Measurements from ENCODE around the gene ITGAE.
"Not testable (repeated sequence)": the region's sequence is repeated elsewhere in the genome, so short reads cannot be mapped to it uniquely, and the experiment has no call there.

ITGAE gene

GRCh38 chr17:3800362-3801271 lies at the start of gene ITGAE:
TSS of gene ITGAE (minus strand) at chr17:3801188. CDS start at chr17:3801144, 44 bp downstream.
- DNase-seq (ENCODE audit: low spot score), result no peak

GRCh38 chr17:3848229-3848835 lies 47.3 kb upstream of the ITGAE start:
- DNase-seq (ENCODE audit: low spot score), result no peak

- no peak for DNase-seq (ENCODE audit: low spot score)
Measured at GRCh38 chr17:3847165-3847670, 46.2 kb upstream of the ITGAE start.

GRCh38 chr17:3846437-3847164 lies 45.6 kb upstream of the ITGAE start:
- no peak for DNase-seq (ENCODE audit: low spot score)

- peak; percentile 94 for DNase-seq (ENCODE audit: low spot score)
Measured at GRCh38 chr17:3845621-3846436, 44.8 kb upstream of the ITGAE start, which contains the start of gene NCBP3. TSS of gene NCBP3 (minus strand) at chr17:3846246. CDS start at chr17:3846223, 23 bp downstream.

- no peak for DNase-seq (ENCODE audit: low spot score)
Measured at GRCh38 chr17:3845291-3845620, 44.3 kb upstream of the ITGAE start.

- not testable (repeated sequence) for DNase-seq (ENCODE audit: low spot score)
Measured at GRCh38 chr17:3844556-3844955, 43.6 kb upstream of the ITGAE start.

- peak; percentile 51 for DNase-seq (ENCODE audit: low spot score)
Measured at GRCh38 chr17:3843935-3844516, 43.0 kb upstream of the ITGAE start.

GRCh38 chr17:3838206-3838605 lies 37.2 kb upstream of the ITGAE start:
- DNase-seq (ENCODE audit: low spot score), result no peak

GRCh38 chr17:3836551-3836950 lies 35.6 kb upstream of the ITGAE start:
- DNase-seq (ENCODE audit: low spot score), result no peak

- no peak for DNase-seq (ENCODE audit: low spot score)
Measured at GRCh38 chr17:3835410-3836229, 34.6 kb upstream of the ITGAE start.

- DNase-seq (ENCODE audit: low spot score), result no peak
Measured at GRCh38 chr17:3834811-3835210, 33.8 kb upstream of the ITGAE start.

GRCh38 chr17:3828852-3829232 lies 27.9 kb upstream of the ITGAE start:
- DNase-seq (ENCODE audit: low spot score), result no peak

- DNase-seq (ENCODE audit: low spot score), result no peak
Measured at GRCh38 chr17:3828151-3828851, 27.3 kb upstream of the ITGAE start.

- peak; percentile 53 for DNase-seq (ENCODE audit: low spot score)
Measured at GRCh38 chr17:3827124-3827773, 26.3 kb upstream of the ITGAE start.

- DNase-seq (ENCODE audit: low spot score), result no peak
Measured at GRCh38 chr17:3826191-3826590, 25.2 kb upstream of the ITGAE start.

GRCh38 chr17:3821101-3821500 lies 20.1 kb upstream of the ITGAE start:
- no peak for DNase-seq (ENCODE audit: low spot score)

GRCh38 chr17:3818786-3819185 lies 17.8 kb upstream of the ITGAE start:
- no peak for DNase-seq (ENCODE audit: low spot score)

Data from hepatic stellate cell (primary cell).